Measurements from ENCODE around the gene HSPH1. TPM values are rescaled to one million over a fixed set of nuclear protein-coding genes. Genes with fewer than 3 reads are reported as not detected.

Gene HSPH1
- total RNA-seq, 1 experiment from 2014 or later: 315 TPM

DNA sequence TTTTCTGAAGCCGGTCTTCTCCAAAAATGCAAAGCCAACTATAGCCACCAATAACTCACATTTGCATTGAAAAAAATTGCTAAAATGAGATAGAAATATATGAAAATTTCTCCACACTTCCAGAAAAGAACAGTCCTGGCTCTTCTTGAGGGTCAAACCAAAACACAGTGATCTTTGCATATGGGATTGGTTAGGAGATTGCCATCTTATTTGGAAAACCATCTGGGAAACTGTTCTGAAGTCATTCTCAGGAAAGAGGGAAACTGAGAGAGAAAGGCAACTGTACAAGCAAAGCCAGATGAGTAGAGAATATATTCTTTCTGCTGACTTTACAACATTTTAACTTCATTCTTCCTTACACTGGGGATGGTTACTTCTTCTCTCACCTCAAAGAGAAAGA is 54.6 kb downstream of the HSPH1 start:
- Histone ChIP-seq H3K27ac (ENCODE audit: low read depth, low read length, poor library complexity, severe bottlenecking) (no peak overlapping the region), H3K4me1 (ENCODE audit: insufficient read depth, low read length, poor library complexity, severe bottlenecking) (no peaks in the 10 kb centered on the region), H3K9me3 (ENCODE audit: low read depth, low read length, poor library complexity, severe bottlenecking) (no peaks in the 10 kb centered on the region), H3K27me3 (replicated peaks; ENCODE audit: insufficient read depth, low read depth, low read length, poor library complexity) (no peaks in the 10 kb centered on the region), H3K36me3 (ENCODE audit: insufficient read depth, low read length, poor library complexity, severe bottlenecking) (no peaks in the 10 kb centered on the region), H3K4me3 (ENCODE audit: low read depth, low read length, poor library complexity, severe bottlenecking) (no peak overlapping the region)
- no peak for DNase-seq (ENCODE audit: low spot score)
- no TSS peak for BruUV-seq (replicated peaks)
- intact Hi-C loops (cut with micrococcal nuclease; ENCODE audit: unreplicated experiment): no loop called here
- TF ChIP-seq EZH2 (IDR thresholded peaks at IDR 0.05; ENCODE audit: borderline replicate concordance, low read depth, low read length, poor library complexity, severe bottlenecking): no peak
- TF ChIP-seq, protein P1, sequence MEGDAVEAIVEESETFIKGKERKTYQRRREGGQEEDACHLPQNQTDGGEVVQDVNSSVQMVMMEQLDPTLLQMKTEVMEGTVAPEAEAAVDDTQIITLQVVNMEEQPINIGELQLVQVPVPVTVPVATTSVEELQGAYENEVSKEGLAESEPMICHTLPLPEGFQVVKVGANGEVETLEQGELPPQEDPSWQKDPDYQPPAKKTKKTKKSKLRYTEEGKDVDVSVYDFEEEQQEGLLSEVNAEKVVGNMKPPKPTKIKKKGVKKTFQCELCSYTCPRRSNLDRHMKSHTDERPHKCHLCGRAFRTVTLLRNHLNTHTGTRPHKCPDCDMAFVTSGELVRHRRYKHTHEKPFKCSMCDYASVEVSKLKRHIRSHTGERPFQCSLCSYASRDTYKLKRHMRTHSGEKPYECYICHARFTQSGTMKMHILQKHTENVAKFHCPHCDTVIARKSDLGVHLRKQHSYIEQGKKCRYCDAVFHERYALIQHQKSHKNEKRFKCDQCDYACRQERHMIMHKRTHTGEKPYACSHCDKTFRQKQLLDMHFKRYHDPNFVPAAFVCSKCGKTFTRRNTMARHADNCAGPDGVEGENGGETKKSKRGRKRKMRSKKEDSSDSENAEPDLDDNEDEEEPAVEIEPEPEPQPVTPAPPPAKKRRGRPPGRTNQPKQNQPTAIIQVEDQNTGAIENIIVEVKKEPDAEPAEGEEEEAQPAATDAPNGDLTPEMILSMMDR (conservative IDR thresholded peaks at IDR 0.05; ENCODE audit: low read depth, low read length): no peak
- CTCF ChIA-PET: no interaction called here
- POLR2A ChIA-PET (ENCODE audit: low non-redundant PET): no interaction called here

DNA sequence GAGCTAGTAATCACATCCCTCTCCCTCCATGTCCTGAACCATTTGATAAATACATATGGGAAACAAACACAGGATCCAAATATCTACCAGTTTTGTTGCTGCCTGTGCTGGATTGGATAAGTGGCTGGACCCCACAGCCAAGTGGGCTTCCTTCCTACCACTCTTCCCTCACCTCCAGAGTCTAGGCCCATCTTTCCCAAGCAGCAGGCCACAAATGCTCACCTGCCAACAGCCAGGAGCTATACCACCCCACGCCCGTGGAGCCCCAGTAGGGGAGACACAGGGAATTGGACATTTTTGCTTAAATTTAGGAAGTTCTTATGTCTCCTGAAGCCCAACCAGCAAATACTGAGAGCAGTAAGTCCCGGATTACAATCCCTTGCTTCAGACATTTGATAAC is 55.8 kb downstream of the HSPH1 start:
- CTCF ChIA-PET: interaction anchor here (0.7 kb wide), 1 partner anchor 512 kb away, joined by 3 read pairs; no protein-coding TSS in a partner anchor

DNA sequence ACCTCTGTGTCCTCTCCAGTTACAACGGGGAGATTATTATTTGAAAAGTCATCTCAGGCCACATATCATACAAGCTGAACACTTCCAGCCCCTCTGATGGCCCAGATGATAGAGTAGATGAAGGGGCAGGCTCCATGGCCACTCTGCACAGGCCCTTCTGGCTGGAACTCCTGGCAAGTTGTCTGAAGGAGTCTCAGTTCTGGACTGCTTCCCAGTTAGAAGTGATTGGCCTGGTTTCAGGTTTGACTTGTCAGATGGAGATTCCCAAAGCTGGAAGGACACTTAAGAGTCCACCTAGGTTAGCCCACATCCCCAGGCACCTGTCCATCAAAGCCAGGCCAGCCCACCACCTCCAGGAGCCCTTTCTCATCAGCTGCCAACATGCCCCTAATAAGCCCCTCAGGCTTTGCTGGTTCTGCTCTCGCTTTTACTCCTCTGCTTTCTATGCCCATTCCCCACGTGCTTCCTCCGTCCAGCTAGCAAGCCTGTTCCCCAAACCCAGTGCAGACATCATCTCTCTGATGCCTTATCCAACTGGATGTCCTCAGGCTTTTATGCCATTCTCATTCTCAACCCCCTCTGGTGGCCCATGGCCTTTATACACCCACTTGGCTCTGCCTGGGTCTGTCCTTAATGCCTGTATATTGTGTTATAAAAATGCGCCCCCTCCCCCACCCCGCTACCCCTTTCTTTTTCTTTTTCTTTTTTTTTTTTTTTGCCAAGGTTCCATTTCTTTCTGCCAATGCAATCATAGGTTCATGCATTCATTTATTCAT is 56.5 kb downstream of the HSPH1 start:
- intact Hi-C loops (cut with micrococcal nuclease; ENCODE audit: unreplicated experiment): no loop called here
- ChIA-PET POLR2A (ENCODE audit: low non-redundant PET) (no interaction called here), CTCF (interaction anchor here (0.7 kb wide), 1 partner anchor 511 kb away, joined by 3 read pairs; no protein-coding TSS in a partner anchor)
- H3K4me3 ChIP-seq (ENCODE audit: low read depth, low read length, poor library complexity, severe bottlenecking): no peak overlapping the region
- no peaks in the 10 kb centered on the region for H3K36me3 ChIP-seq (ENCODE audit: insufficient read depth, low read length, poor library complexity, severe bottlenecking)
- H3K27me3 ChIP-seq (replicated peaks; ENCODE audit: insufficient read depth, low read depth, low read length, poor library complexity): no peaks in the 10 kb centered on the region
- BruUV-seq (replicated peaks): no TSS peak
- H3K27ac ChIP-seq (ENCODE audit: low read depth, low read length, poor library complexity, severe bottlenecking): no peak overlapping the region
- TF ChIP-seq, protein P1 (conservative IDR thresholded peaks at IDR 0.05; ENCODE audit: low read depth, low read length): no peak
- TF ChIP-seq EZH2 (IDR thresholded peaks at IDR 0.05; ENCODE audit: borderline replicate concordance, low read depth, low read length, poor library complexity, severe bottlenecking): no peak
- no peaks in the 10 kb centered on the region for H3K9me3 ChIP-seq (ENCODE audit: low read depth, low read length, poor library complexity, severe bottlenecking)
- DNase-seq (ENCODE audit: low spot score): no peak
- H3K4me1 ChIP-seq (ENCODE audit: insufficient read depth, low read length, poor library complexity, severe bottlenecking): no peaks in the 10 kb centered on the region

More for the DNA sequence above, 55.8 kb downstream of the HSPH1 start:
- Histone ChIP-seq H3K36me3 (ENCODE audit: insufficient read depth, low read length, poor library complexity, severe bottlenecking) (no peaks in the 10 kb centered on the region), H3K4me1 (ENCODE audit: insufficient read depth, low read length, poor library complexity, severe bottlenecking) (no peaks in the 10 kb centered on the region), H3K4me3 (ENCODE audit: low read depth, low read length, poor library complexity, severe bottlenecking) (no peak overlapping the region), H3K27me3 (replicated peaks; ENCODE audit: insufficient read depth, low read depth, low read length, poor library complexity) (no peaks in the 10 kb centered on the region), H3K9me3 (ENCODE audit: low read depth, low read length, poor library complexity, severe bottlenecking) (no peaks in the 10 kb centered on the region), H3K27ac (ENCODE audit: low read depth, low read length, poor library complexity, severe bottlenecking) (no peak overlapping the region)
- intact Hi-C loops (cut with micrococcal nuclease; ENCODE audit: unreplicated experiment): no loop called here
- TF ChIP-seq, protein P1 (conservative IDR thresholded peaks at IDR 0.05; ENCODE audit: low read depth, low read length): no peak
- no peak for TF ChIP-seq EZH2 (IDR thresholded peaks at IDR 0.05; ENCODE audit: borderline replicate concordance, low read depth, low read length, poor library complexity, severe bottlenecking)
- DNase-seq (ENCODE audit: low spot score): no peak
- no TSS peak for BruUV-seq (replicated peaks)
- POLR2A ChIA-PET (ENCODE audit: low non-redundant PET): no interaction called here
